Neutrophil (primary cell): ENCODE results near the gene ANKDD1A.

Source experiments
- H3K27ac ChIP-seq: fragments of 200-600 bp; sonication (generic); 2 replicates; pipeline ENCODE4 v1.5.1; 2016; ENCODE audit warnings: mild to moderate bottlenecking, moderate library complexity
- H3K27me3 ChIP-seq: fragments of 200-600 bp; sonication (generic); 2 replicates; pipeline ENCODE4 v1.6.0; 2016; ENCODE audit warnings: mild to moderate bottlenecking
- H3K36me3 ChIP-seq: fragments of 200-600 bp; sonication (generic); 2 replicates; pipeline ENCODE4 v1.5.1; 2017
- H3K4me1 ChIP-seq, 2 experiments: fragments of 200-600 bp in 1 of 2; sonication (generic) in 1 of 2; 1 replicate in 1 of 2; 2 replicates in 1 of 2; pipeline versions ENCODE4 v1.5.1 to v1.6.1; 2013 to 2016; ENCODE audit warnings: low read depth in 1 of 2, low read length in 1 of 2, mild to moderate bottlenecking in 1 of 2, moderate library complexity in 1 of 2; ENCODE audit not compliant: control insufficient read depth in 1 of 2, insufficient read depth in 1 of 2
- H3K4me3 ChIP-seq, 2 experiments: fragments of 200-600 bp in 1 of 2; sonication (generic) in 1 of 2; 1 replicate in 1 of 2; 2 replicates in 1 of 2; pipeline ENCODE4 v1.5.1; 2013 to 2016; ENCODE audit warnings: low read depth in 1 of 2, low read length in 1 of 2, mild to moderate bottlenecking in 1 of 2, moderate library complexity in 1 of 2
- H3K9me3 ChIP-seq: fragments of 200-600 bp; sonication (generic); 2 replicates; pipeline ENCODE4 v1.5.1; 2016
- CTCF ChIP-seq: fragments of 200-600 bp; sonication (generic); IDR thresholded peaks from 2 replicates; pipeline ENCODE4 v1.5.1; 2016; ENCODE audit warnings: antibody characterized with exemption

The ANKDD1A gene

DNA sequence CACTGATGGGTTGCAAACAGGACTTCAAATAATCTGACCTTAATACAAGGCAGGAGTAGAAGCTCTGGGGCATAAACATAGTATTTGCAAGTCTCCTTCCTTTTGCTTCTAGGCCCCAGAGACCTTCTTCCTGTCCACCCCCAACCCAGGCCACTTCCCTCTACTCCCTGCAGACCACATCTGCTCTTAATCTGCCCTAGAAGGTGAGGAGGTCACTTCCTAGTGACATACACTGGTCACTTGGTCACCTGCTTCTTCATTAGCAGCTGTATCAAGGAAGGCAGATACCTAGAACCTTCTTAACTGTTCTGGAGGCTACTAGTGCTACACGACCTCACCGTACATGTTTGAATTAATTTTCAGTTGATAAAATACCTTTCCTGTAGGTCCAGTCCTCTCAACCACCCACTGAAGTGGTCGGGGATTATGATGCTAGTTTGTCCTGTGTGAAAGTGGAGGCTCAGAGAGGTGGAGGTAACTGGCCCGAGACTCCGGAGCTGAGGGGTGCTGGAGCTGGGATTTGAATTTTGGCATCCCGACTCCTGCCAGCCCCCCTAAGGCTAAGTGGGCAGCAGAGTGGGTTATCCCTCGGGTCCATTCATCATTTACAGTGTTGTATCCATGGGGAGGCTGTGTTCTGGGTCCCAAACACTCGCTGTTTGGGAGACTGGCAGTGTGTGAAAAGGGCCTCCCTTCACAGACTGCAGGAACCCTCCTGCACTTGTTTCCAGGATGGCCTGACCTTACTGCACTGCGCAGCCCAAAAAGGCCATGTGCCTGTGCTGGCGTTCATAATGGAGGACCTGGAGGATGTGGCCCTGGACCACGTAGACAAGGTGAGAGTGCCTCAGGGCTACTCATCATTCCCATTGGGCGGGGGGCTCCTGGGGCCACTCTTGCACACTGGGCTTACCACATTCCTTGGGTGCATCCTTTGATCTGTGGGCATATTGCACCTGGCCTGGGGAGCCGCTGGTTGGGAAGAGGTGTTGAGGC, 13.9 kb downstream of the ANKDD1A start:
- no peaks in the 10 kb centered on the region for H3K9me3 ChIP-seq
- TF ChIP-seq CTCF, result no peak
- no peak overlapping the region for H3K27ac ChIP-seq
- H3K27me3 ChIP-seq, result no peaks in the 10 kb centered on the region
- no peaks in the 10 kb centered on the region for H3K36me3 ChIP-seq
- no peaks in the 10 kb centered on the region for H3K4me1 ChIP-seq
- no peak overlapping the region for H3K4me3 ChIP-seq

DNA sequence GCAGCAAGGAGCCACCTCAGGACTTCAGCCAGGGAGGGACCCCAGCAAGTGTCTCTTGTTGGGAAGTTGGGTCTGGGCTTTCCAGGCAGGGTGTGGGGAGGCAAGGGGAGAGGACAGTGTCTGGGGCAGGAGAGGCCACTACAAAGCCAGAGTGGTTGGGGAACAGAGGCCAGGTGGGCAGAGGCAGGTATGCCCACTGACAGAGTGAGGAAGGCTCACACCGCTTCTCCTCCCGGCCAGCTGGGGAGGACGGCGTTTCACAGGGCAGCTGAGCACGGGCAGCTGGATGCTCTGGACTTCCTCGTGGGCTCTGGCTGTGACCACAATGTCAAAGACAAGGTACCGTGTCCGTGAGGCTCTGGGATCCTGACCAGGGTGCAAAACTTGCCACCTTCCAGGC, 15.0 kb downstream of the ANKDD1A start:
- Histone ChIP-seq H3K4me3 (no peak overlapping the region), H3K27me3 (no peaks in the 10 kb centered on the region), H3K4me1 (no peaks in the 10 kb centered on the region), H3K36me3 (no peaks in the 10 kb centered on the region), H3K9me3 (no peaks in the 10 kb centered on the region), H3K27ac (no peak overlapping the region)
- TF ChIP-seq CTCF, result no peak

DNA sequence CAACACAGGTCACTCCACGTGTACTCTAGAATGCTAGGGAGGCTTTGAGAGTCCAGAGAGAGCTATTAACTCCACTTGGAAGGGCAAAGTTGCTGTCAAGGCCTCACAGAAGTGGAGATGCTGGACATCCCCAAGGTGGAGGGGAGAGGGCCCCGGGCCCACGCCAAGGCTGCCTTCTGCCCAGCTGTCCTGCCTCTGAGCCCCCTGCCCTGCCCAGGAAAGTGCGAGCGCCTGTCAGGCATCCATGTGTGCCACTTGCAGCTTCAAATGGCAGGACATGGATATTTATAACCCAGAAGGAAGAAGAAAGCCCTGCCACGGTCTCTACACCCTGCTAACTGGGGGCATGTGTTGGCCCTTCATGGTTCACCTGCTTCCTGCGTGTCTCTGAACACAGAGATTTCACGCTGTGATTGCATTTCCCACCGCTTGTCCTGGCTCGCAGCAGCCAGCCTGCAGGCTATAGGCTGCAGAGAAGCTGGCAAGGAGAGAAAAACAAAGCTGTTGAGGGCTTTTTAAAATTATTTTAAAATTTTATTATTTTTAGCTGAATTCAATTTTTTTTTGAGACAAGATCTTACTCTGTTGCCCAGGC, 17.0 kb downstream of the ANKDD1A start:
- Histone ChIP-seq H3K4me1 (no peaks in the 10 kb centered on the region), H3K27me3 (no peaks in the 10 kb centered on the region), H3K36me3 (no peaks in the 10 kb centered on the region), H3K4me3 (no peak overlapping the region), H3K9me3 (no peaks in the 10 kb centered on the region), H3K27ac (no peak overlapping the region)
- no peak for TF ChIP-seq CTCF

DNA sequence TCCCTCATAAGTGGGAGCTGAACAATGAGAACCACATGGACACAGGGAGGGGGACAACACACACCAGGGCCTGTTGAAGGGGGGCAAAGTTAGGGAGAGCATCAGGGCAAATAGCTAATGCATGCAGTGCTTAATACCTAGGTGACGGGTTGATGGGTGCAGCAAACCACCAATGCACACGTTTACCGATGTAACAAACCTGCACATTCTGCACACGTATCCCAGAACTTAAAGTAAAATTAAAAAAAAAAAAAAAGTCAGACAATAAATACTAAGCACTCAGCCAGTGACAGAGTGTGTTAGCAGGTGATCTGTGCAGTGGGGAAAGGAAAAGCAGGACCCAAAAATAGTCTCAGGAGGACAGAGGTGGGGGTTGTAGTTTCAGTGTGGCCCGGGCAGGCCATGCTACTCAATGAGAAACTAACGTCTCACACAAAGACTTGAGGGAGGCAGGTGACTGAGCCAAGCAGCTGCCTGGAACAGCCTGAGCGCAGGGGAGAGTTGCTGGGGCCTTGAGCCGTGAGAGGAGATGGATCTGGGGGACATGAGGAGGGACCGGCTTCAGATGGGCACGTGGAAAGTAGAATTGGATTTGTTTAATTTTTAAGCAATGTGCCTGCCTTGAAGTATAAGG, 18.4 kb downstream of the ANKDD1A start:
- no peaks in the 10 kb centered on the region for H3K36me3 ChIP-seq
- H3K4me1 ChIP-seq, result no peaks in the 10 kb centered on the region
- TF ChIP-seq CTCF, result no peak

GRCh38 chr15:64930778-64931371, 19.2 kb downstream of the ANKDD1A start:
- no peaks in the 10 kb centered on the region for H3K27me3 ChIP-seq
- no peak overlapping the region for H3K27ac ChIP-seq
- H3K4me3 ChIP-seq, result no peak overlapping the region
- no peak for TF ChIP-seq CTCF
- H3K4me1 ChIP-seq, result no peaks in the 10 kb centered on the region
- no peaks in the 10 kb centered on the region for H3K9me3 ChIP-seq
- no peaks in the 10 kb centered on the region for H3K36me3 ChIP-seq

More for the DNA sequence above, 18.4 kb downstream of the ANKDD1A start:
- H3K4me3 ChIP-seq, result no peak overlapping the region
- no peak overlapping the region for H3K27ac ChIP-seq
- H3K27me3 ChIP-seq, result no peaks in the 10 kb centered on the region
- no peaks in the 10 kb centered on the region for H3K9me3 ChIP-seq
